Measurements from ENCODE around the gene RTP4.

The RTP4 gene

GRCh38 chr3:187368251-187369088 is at the start of gene RTP4:
RTP4 (plus strand) TSS chr3:187368385; CDS start chr3:187368442, 57 bp downstream.
- peak; percentile 43 for DNase-seq

- DNase-seq = peak; percentile 86
Measured at GRCh38 chr3:187318819-187319616, 49.2 kb upstream of the RTP4 start.

GRCh38 chr3:187319699-187320302 is 48.4 kb upstream of the RTP4 start:
- DNase-seq = peak; percentile 86

- DNase-seq = no peak
Measured at GRCh38 chr3:187321766-187322165, 46.4 kb upstream of the RTP4 start.

GRCh38 chr3:187322291-187322690 is 45.9 kb upstream of the RTP4 start:
- no peak for DNase-seq

- no peak for DNase-seq
Measured at GRCh38 chr3:187323091-187323490, 45.1 kb upstream of the RTP4 start.

GRCh38 chr3:187325632-187326031 is 42.6 kb upstream of the RTP4 start:
- no peak for DNase-seq

GRCh38 chr3:187327845-187328244 is 40.3 kb upstream of the RTP4 start:
- no peak for DNase-seq

- no peak for DNase-seq
Measured at GRCh38 chr3:187328691-187329090, 39.5 kb upstream of the RTP4 start.

- DNase-seq = no peak
Measured at GRCh38 chr3:187334904-187335303, 33.3 kb upstream of the RTP4 start.

GRCh38 chr3:187336322-187336721 is 31.9 kb upstream of the RTP4 start:
- no peak for DNase-seq

GRCh38 chr3:187340578-187340977 is 27.6 kb upstream of the RTP4 start:
- DNase-seq = no peak

GRCh38 chr3:187342255-187342654 is 25.9 kb upstream of the RTP4 start:
- DNase-seq = no peak

GRCh38 chr3:187343670-187344069 is 24.5 kb upstream of the RTP4 start:
- DNase-seq = no peak

- DNase-seq = peak; percentile 32
Measured at GRCh38 chr3:187352581-187353575, 15.3 kb upstream of the RTP4 start.

GRCh38 chr3:187358068-187358467 is 10.1 kb upstream of the RTP4 start:
- DNase-seq = no peak

- no peak for DNase-seq
Measured at GRCh38 chr3:187359798-187360486, 8.2 kb upstream of the RTP4 start.

- DNase-seq = no peak
Measured at GRCh38 chr3:187360596-187360995, 7.6 kb upstream of the RTP4 start.

GRCh38 chr3:187361835-187362234 is 6.3 kb upstream of the RTP4 start:
- DNase-seq = no peak

- no peak for DNase-seq
Measured at GRCh38 chr3:187367561-187368103, 553 bp upstream of the RTP4 start.

- no peak for DNase-seq
Measured at GRCh38 chr3:187369089-187369447, 883 bp downstream of the RTP4 start.

- no peak for DNase-seq
Measured at GRCh38 chr3:187370051-187370450, 1.9 kb downstream of the RTP4 start.

All from EL (cell line).